H54 (cell line): Measurements from ENCODE around the gene FAM169A.

Experiments
- DNase-seq: peaks from one replicate; pipeline ENCODE4 v3.0.0; 2011; ENCODE audit warnings: low spot score, mixed read lengths; ENCODE audit not compliant: insufficient read length
- FAIRE-seq: peaks from 3 replicates; lab custom pipeline; 2011; peaks lifted over from hg19 to GRCh38; lab: Jason Lieb, UNC
- POLR2A ChIP-seq: IDR thresholded peaks from 2 replicates; pipeline ENCODE4 v1.6.1; 2011; ENCODE audit warnings: low read depth, mild to moderate bottlenecking, low read length

The FAM169A gene

GRCh38 chr5:74738406-74738805 lies 127.8 kb downstream of the FAM169A start:
- no peak for TF ChIP-seq POLR2A
- DNase-seq (no peak), FAIRE-seq (no peak)

GRCh38 chr5:74736759-74737158 lies 129.4 kb downstream of the FAM169A start:
- FAIRE-seq: no peak
- no peak for TF ChIP-seq POLR2A
- no peak for DNase-seq
